GM23248 (cell line): Measurements from ENCODE around the gene DDI2.

Experiments used
- EZH2 ChIP-seq: fragments of 200-600 bp; sonication (generic); IDR thresholded peaks from 2 replicates; pipeline ENCODE4 v1.6.1; 2018; ENCODE audit warnings: antibody characterized with exemption, mild to moderate bottlenecking; ENCODE audit not compliant: insufficient read depth, poor library complexity, severe bottlenecking
- EZH2phosphoT487 ChIP-seq: fragments of 200-600 bp; sonication (generic); IDR thresholded peaks from 2 replicates; pipeline ENCODE4 v1.6.1; 2018; ENCODE audit warnings: antibody characterized with exemption, moderate library complexity, mild to moderate bottlenecking, low read depth; ENCODE audit not compliant: insufficient read depth

DNA sequence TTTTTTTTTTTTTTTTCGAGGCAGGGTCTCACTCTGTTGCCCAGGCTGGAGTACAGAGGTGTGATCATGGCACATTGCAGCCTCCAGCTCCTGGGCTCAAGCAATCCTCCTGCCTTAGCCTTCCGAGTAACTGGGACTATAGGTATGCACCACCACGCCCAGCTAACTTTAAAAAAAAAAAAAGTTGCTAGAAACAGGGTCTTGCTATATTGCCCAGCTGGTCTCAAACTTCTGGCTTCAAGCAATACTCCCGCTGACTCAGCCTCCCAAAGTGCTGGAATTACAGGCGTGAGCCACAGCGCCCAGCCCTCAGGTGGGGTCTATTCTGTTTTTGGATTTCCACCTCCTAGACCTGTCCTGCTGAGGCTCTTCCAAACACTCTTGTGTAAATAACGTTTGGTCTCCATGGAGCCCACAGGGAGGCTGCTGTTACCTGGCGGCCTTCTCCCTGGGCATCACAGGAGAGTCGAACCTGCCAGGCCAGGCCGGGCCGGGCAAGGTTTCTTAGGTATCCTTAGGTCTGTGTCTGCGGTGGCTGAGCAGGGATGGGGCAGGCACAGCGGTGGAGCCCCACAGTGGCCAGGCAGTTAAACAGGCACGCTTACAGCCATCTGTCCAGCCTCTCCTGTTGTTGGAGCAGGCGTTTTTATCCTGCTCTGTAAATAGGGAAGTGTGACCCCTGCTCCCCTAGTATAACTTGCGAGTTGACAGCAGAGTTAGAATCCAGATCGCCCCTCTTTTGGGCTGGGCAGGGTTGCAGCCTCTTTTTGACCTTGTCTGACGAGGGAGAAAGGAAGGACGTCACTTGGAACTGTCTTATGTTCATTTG is 85.7 kb downstream of the DDI2 start:
- no peak for TF ChIP-seq EZH2phosphoT487
- no peak for TF ChIP-seq EZH2
